Measurements from ENCODE around the gene SPTBN1. TPM values are rescaled to one million over a fixed set of nuclear protein-coding genes. Genes with fewer than 3 reads are reported as not detected.

Gene SPTBN1
- total and polyA plus RNA-seq, 7 experiments from 2014 or later: 43.3 to 207 (median 171) TPM

DNA sequence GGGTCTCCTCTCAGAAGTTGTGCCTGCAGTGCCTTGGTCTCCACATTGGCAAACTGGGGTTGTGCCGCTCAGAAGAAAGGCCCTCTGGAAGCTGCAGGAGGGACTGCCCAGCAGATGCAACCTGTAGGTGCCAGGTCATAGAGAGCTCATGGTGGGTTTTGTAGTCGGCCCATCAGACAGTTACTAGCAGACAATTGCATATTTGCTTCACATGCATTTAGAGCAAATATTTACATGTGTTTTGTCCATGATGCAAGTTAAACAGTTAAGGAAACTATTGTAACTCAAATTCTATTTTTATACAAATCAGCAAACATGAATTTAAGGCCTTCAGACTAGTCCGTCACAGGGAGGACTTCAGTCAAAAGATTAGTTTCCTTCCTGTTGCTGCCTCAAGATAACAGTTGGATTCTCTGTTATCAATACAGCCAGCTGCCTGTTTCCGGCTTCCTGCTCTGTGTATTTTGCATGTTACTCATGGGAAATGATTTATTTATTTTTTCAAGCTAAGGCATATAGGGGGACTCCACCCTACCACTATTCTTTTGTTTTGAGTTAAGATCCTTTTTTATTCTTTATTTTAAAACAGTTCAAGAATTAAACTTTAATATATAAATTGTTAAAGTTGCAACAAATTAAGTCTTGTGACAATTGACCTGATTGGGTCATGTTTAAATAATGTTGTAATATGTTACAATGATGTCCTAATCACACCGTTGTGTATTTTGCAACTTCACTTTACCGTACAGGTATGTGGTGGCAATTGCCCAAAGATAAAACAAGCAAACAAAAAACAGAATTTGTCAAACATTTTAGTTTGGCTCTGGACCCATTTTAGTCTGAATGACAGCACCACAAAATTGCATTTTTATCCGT lies 133.5 kb downstream of the SPTBN1 start:
- H3K4me3 ChIP-seq (ENCODE audit: low read length): peak overlapping the region; percentile 34
- ChIA-PET CTCF (interaction anchor here (0.6 to 1.6 kb wide), 5 partner anchors 15 to 229 kb away, joined by 3 to 6 read pairs (median 3); no protein-coding TSS in a partner anchor), POLR2A (interaction anchor here (0.5 to 12.0 kb wide), 13 partner anchors 8 to 477 kb away, joined by 3 to 223 read pairs (median 4); partner anchors contain the start of gene EML6)
- Mint-ChIP-seq H3K36me3 (peaks cover 0 to 17% (median 4%) of the 10 kb centered on the region in 5 donors), H3K4me1 (peaks cover 60 to 100% (median 95%) of the 10 kb centered on the region in 7 donors), H3K4me3 (peak overlapping the region; percentile 56 to 93 (median 82)), H3K27me3 (no peaks in the 10 kb centered on the region), H3K27ac (peak overlapping the region; percentile 82 to 98 (median 96)), H3K9me3 (peaks cover 0 to 1% (median 0%) of the 10 kb centered on the region in 11 donors)
- H3K36me3 ChIP-seq (ENCODE audit: control insufficient read depth in 2 of 3, insufficient read depth in 3 of 3, low read length in 3 of 3): no peaks in the 10 kb centered on the region
- intact Hi-C loops (cut with micrococcal nuclease): loop anchor here (1.0 to 10.0 kb wide), 8 partner anchors 9 to 643 kb away; partner anchors contain the start of genes CLHC1 (in 1 of the 2), RPS27A (in 1 of the 2) and RTN4 (in 1 of the 2)
- ATAC-seq (peak; percentile 69), DNase-seq (peak in 6 of 9 donors; percentile 50 to 75 (median 58))
- no peaks in the 10 kb centered on the region for H3K9me3 ChIP-seq (ENCODE audit: control insufficient read depth in 2 of 3, low read length in 3 of 3)
- H3K27me3 ChIP-seq (ENCODE audit: control insufficient read depth in 2 of 2, insufficient read depth in 2 of 2, low read length in 2 of 2): no peaks in the 10 kb centered on the region
- peaks cover 63 to 89% of the 10 kb centered on the region in 2 donors for H3K4me1 ChIP-seq (ENCODE audit: control insufficient read depth in 2 of 2, insufficient read depth in 2 of 2, low read length in 2 of 2)
- peak overlapping the region; percentile 70 for H3K27ac ChIP-seq (ENCODE audit: low read depth, low read length)

DNA sequence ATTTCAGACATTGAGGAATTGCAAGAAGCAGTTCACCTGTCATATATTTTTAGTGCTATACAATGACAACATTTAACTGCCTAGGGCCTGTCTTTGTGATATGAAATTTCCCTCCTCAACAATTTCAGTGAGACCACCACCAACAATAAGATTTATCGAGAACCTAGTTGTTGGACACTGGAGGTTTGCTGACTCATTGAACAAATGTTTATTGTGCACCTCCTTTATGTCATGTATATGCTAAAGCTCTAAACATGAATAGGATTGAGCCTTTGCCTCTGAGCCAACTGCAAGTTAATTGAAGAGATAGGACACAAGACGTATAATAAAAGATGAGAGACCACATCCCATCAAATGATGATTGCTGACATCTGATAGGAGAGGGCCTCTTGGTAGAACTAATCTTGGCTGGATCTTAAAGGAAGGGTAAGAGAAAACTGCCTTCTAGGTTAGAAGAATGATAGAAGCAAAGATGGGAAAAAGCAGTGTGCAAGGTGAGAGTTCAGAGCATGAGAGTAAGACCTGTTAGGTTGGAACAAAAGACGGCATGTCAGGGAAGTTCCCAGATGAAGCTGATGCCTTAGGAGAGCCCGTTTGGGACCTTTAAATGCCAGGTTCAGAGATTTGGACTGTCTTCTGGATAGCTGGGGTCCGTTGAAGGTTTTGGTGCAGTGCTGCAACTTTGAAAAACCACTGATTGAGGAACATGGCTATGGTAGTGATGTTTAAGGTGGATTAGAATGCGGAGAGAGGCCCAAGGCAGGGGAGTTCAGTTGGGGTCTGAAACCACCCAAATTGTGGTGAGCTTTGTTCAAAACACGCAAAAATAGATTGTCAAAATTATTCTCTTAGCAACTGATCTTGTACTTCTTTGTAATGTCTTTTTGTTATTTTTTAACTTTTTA lies 134.3 kb downstream of the SPTBN1 start:
- H3K36me3 ChIP-seq (ENCODE audit: control insufficient read depth in 2 of 3, insufficient read depth in 3 of 3, low read length in 3 of 3): no peaks in the 10 kb centered on the region
- Mint-ChIP-seq H3K27ac (peak overlapping the region; percentile 63 to 97 (median 93)), H3K9me3 (peaks cover 0 to 1% (median 0%) of the 10 kb centered on the region in 11 donors), H3K36me3 (peaks cover 0 to 19% (median 4%) of the 10 kb centered on the region in 5 donors), H3K27me3 (no peaks in the 10 kb centered on the region), H3K4me3 (peak overlapping the region; percentile 0 to 93 (median 74)), H3K4me1 (peaks cover 63 to 100% (median 95%) of the 10 kb centered on the region in 7 donors)
- ATAC-seq (no peak), DNase-seq (no peak)
- H3K9me3 ChIP-seq (ENCODE audit: control insufficient read depth in 2 of 3, low read length in 3 of 3): no peaks in the 10 kb centered on the region
- H3K4me1 ChIP-seq (ENCODE audit: control insufficient read depth in 2 of 2, insufficient read depth in 2 of 2, low read length in 2 of 2): peaks cover 54 to 86% of the 10 kb centered on the region in 2 donors
- intact Hi-C loops (cut with micrococcal nuclease): no loop called here
- ChIA-PET POLR2A (interaction anchor here (0.6 to 12.0 kb wide), 10 partner anchors 10 to 82 kb away, joined by 3 to 223 read pairs (median 9); no protein-coding TSS in a partner anchor), CTCF (interaction anchor here (0.6 to 1.6 kb wide), 5 partner anchors 13 to 66 kb away, joined by 3 to 6 read pairs (median 5); no protein-coding TSS in a partner anchor)
- peak overlapping the region; percentile 14 for H3K4me3 ChIP-seq (ENCODE audit: low read length)
- H3K27ac ChIP-seq (ENCODE audit: low read depth, low read length): peak overlapping the region; percentile 70
- no peaks in the 10 kb centered on the region for H3K27me3 ChIP-seq (ENCODE audit: control insufficient read depth in 2 of 2, insufficient read depth in 2 of 2, low read length in 2 of 2)

DNA sequence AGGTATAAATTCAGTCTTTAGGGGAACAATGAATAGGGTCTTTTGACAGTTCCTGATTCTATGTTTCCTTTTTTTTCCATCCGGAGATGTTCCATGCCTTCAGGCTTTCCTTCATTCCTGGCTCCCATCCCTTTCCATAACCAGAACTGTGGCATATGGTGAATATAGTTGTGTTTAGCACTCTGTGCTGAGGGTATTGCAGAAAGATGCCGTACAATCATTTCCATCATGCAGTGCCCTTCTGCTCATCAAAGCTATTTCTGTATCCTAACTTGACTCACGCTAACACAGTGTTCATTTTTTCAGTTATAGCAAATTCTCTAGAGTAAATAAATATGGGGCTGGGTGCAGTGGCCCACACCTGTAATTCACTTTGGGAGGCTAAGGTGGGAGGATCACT lies 135.4 kb downstream of the SPTBN1 start:
- H3K36me3 ChIP-seq (ENCODE audit: control insufficient read depth in 2 of 3, insufficient read depth in 3 of 3, low read length in 3 of 3): no peaks in the 10 kb centered on the region
- ChIA-PET CTCF (interaction anchor here (0.6 to 1.3 kb wide), 3 partner anchors 12 to 67 kb away, joined by 3 to 5 read pairs (median 5); no protein-coding TSS in a partner anchor), POLR2A (interaction anchor here (1.4 to 12.0 kb wide), 5 partner anchors 9 to 31 kb away, joined by 5 to 223 read pairs (median 32); no protein-coding TSS in a partner anchor)
- peak overlapping the region; percentile 63 to 97 (median 93) for H3K27ac Mint-ChIP-seq
- H3K9me3 ChIP-seq (ENCODE audit: control insufficient read depth in 2 of 3, low read length in 3 of 3): no peaks in the 10 kb centered on the region
- H3K27me3 ChIP-seq (ENCODE audit: control insufficient read depth in 2 of 2, insufficient read depth in 2 of 2, low read length in 2 of 2): no peaks in the 10 kb centered on the region
- intact Hi-C loops (cut with micrococcal nuclease): no loop called here
- peaks cover 69 to 100% (median 97%) of the 10 kb centered on the region in 7 donors for H3K4me1 Mint-ChIP-seq
- peak overlapping the region; percentile 48 to 93 (median 74) for H3K4me3 Mint-ChIP-seq
- no peak for ATAC-seq
- no peaks in the 10 kb centered on the region for H3K27me3 Mint-ChIP-seq
- H3K4me1 ChIP-seq (ENCODE audit: control insufficient read depth in 2 of 2, insufficient read depth in 2 of 2, low read length in 2 of 2): peaks cover 54 to 86% of the 10 kb centered on the region in 2 donors
- H3K36me3 Mint-ChIP-seq: peaks cover 0 to 28% (median 12%) of the 10 kb centered on the region in 5 donors
- H3K4me3 ChIP-seq (ENCODE audit: low read length): no peak overlapping the region
- H3K27ac ChIP-seq (ENCODE audit: low read depth, low read length): peak overlapping the region; percentile 70
- no peak for DNase-seq
- H3K9me3 Mint-ChIP-seq: peaks cover 0 to 1% (median 0%) of the 10 kb centered on the region in 11 donors

DNA sequence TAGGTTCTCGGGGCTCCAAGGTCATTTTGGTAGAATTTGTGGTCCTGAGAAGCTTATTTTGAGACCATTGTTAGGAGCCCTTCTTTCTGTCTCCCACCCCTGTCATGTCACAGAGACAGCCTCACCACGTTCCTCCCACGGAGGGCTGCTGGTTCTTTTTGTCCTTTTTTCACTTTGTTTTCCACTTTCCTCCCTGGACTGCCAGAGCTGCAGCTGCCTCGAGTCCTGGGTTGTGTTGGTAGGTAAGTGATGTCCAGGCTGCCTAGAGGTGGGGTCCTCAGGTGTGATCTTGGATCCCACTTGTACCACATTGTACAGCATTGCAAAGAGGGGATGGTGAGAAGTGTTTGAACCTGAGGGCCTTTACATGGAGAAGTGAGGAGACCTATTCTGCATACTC lies 137.1 kb downstream of the SPTBN1 start:
- DNase-seq (no peak), ATAC-seq (no peak)
- peaks cover 56 to 86% of the 10 kb centered on the region in 2 donors for H3K4me1 ChIP-seq (ENCODE audit: control insufficient read depth in 2 of 2, insufficient read depth in 2 of 2, low read length in 2 of 2)
- peaks cover 61 to 100% (median 97%) of the 10 kb centered on the region in 7 donors for H3K4me1 Mint-ChIP-seq
- H3K36me3 Mint-ChIP-seq: peaks cover 0 to 32% (median 12%) of the 10 kb centered on the region in 5 donors
- CTCF ChIA-PET: interaction anchor here (1.2 to 1.5 kb wide), 2 partner anchors 12 to 18 kb away, joined by 4 to 5 read pairs; no protein-coding TSS in a partner anchor
- no peaks in the 10 kb centered on the region for H3K9me3 ChIP-seq (ENCODE audit: control insufficient read depth in 2 of 3, low read length in 3 of 3)
- POLR2A ChIA-PET: interaction anchor here (1.0 to 12.0 kb wide), 6 partner anchors 9 to 33 kb away, joined by 3 to 223 read pairs (median 18); no protein-coding TSS in a partner anchor
- no peak overlapping the region for H3K4me3 ChIP-seq (ENCODE audit: low read length)
- no peaks in the 10 kb centered on the region for H3K27me3 Mint-ChIP-seq
- no peaks in the 10 kb centered on the region for H3K27me3 ChIP-seq (ENCODE audit: control insufficient read depth in 2 of 2, insufficient read depth in 2 of 2, low read length in 2 of 2)
- H3K27ac ChIP-seq (ENCODE audit: low read depth, low read length): peak overlapping the region; percentile 70
- peaks cover 0 to 2% (median 0%) of the 10 kb centered on the region in 11 donors for H3K9me3 Mint-ChIP-seq
- H3K36me3 ChIP-seq (ENCODE audit: control insufficient read depth in 2 of 3, insufficient read depth in 3 of 3, low read length in 3 of 3): no peaks in the 10 kb centered on the region
- H3K27ac Mint-ChIP-seq: peak overlapping the region; percentile 3 to 97 (median 93)
- intact Hi-C loops (cut with micrococcal nuclease): no loop called here
- peak overlapping the region in 9 of 10 donors; percentile 27 to 93 (median 56) for H3K4me3 Mint-ChIP-seq

DNA sequence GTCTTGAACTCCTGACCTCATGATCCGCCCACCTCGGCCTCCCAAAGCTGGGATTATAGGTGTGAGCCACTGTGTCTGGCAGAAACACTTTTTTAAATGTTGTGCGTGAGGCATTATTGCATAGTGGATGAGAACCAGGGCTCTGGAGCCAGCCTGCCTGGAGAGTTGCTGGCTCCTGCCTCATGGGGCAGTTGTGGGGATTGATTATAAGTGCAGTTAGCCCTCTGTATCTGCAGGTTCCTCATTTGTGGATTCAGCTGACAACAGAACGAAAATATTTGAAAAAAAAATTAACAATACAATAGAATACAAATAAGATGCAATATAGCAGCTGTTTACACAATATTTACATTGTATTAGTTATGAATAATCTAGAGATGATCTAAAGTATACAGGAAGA lies 137.9 kb downstream of the SPTBN1 start:
- intact Hi-C loops (cut with micrococcal nuclease): no loop called here
- H3K27me3 ChIP-seq (ENCODE audit: control insufficient read depth in 2 of 2, insufficient read depth in 2 of 2, low read length in 2 of 2): no peaks in the 10 kb centered on the region
- no peak for DNase-seq
- ChIA-PET CTCF (interaction anchor here (1.2 kb wide), 1 partner anchor 19 kb away, joined by 4 read pairs; no protein-coding TSS in a partner anchor), POLR2A (interaction anchor here (3.5 to 13.0 kb wide), 3 partner anchors 8 to 33 kb away, joined by 28 to 223 read pairs (median 154); no protein-coding TSS in a partner anchor)
- Mint-ChIP-seq H3K9me3 (peaks cover 0 to 6% (median 0%) of the 10 kb centered on the region in 11 donors), H3K4me1 (peaks cover 60 to 100% (median 97%) of the 10 kb centered on the region in 7 donors), H3K36me3 (peaks cover 0 to 40% (median 12%) of the 10 kb centered on the region in 5 donors), H3K4me3 (peak overlapping the region in 5 of 10 donors; percentile 9 to 93 (median 31)), H3K27ac (peak overlapping the region; percentile 4 to 98 (median 93)), H3K27me3 (no peaks in the 10 kb centered on the region)
- H3K4me3 ChIP-seq (ENCODE audit: low read length): no peak overlapping the region
- peak overlapping the region; percentile 70 for H3K27ac ChIP-seq (ENCODE audit: low read depth, low read length)
- no peak for ATAC-seq
- H3K4me1 ChIP-seq (ENCODE audit: control insufficient read depth in 2 of 2, insufficient read depth in 2 of 2, low read length in 2 of 2): peaks cover 50 to 86% of the 10 kb centered on the region in 2 donors
- H3K36me3 ChIP-seq (ENCODE audit: control insufficient read depth in 2 of 3, insufficient read depth in 3 of 3, low read length in 3 of 3): peaks cover 0 to 6% (median 0%) of the 10 kb centered on the region in 3 experiments
- no peaks in the 10 kb centered on the region for H3K9me3 ChIP-seq (ENCODE audit: control insufficient read depth in 2 of 3, low read length in 3 of 3)

Data from naive thymus-derived CD4-positive, alpha-beta T cell (primary cell).